Activated CD8-positive, alpha-beta T cell treated with anti-CD3 and anti-CD28 coated beads for 36 hours (primary cell): ENCODE results near the gene ECHDC1. TPM values are rescaled to one million over a fixed set of nuclear protein-coding genes. Genes with fewer than 3 reads are reported as not detected.

Experiments
- ATAC-seq: fragments of 200-7000 bp; cut with Tn5 transposase; one replicate; pipeline ENCODE4 v1.10.0; 2021; ENCODE audit warnings: mild to moderate bottlenecking, moderate library complexity
- CTCF ChIA-PET: fragments of 350-600 bp; sonication (Branson Sonifier 250); formaldehyde crosslinking; loops from one replicate; lab custom pipeline; 2021; ENCODE audit warnings: antibody characterized with exemption; lab: Charles Lee
- POLR2A ChIA-PET: fragments of 350-600 bp; sonication (Branson Sonifier 250); formaldehyde crosslinking; loops from one replicate; lab custom pipeline; 2021; ENCODE audit warnings: antibody characterized with exemption; lab: Charles Lee
- DNase-seq: peaks from one replicate; pipeline ENCODE4 v3.0.0-alpha.2; 2020
- H3K27ac Mint-ChIP-seq: one replicate; pipeline ENCODE4 v1.8.0; 2021; ENCODE audit warnings: mild to moderate bottlenecking, mixed read lengths
- H3K27me3 Mint-ChIP-seq: one replicate; pipeline ENCODE4 v1.8.0; 2021; ENCODE audit warnings: mixed read lengths
- H3K36me3 Mint-ChIP-seq: one replicate; pipeline ENCODE4 v1.8.0; 2021; ENCODE audit warnings: low read depth, mixed read lengths
- H3K4me1 Mint-ChIP-seq: one replicate; pipeline ENCODE4 v1.8.0; 2021; ENCODE audit warnings: low read depth, mixed read lengths
- H3K4me3 Mint-ChIP-seq: one replicate; pipeline ENCODE4 v1.8.0; 2021; ENCODE audit warnings: mild to moderate bottlenecking, moderate library complexity, mixed read lengths
- H3K9me3 Mint-ChIP-seq: one replicate; pipeline ENCODE4 v1.8.0; 2021; ENCODE audit warnings: mixed read lengths
- CTCF ChIP-seq: fragments of 200-600 bp; IDR thresholded peaks from one replicate; pipeline ENCODE4 v1.8.0; 2022; ENCODE audit warnings: antibody characterized with exemption, mild to moderate bottlenecking
- intact Hi-C: fragments of 100-400 bp; cut with micrococcal nuclease; formaldehyde crosslinking; loops from one replicate; pipeline ENCODE4 v1.10.0; 2022
- total RNA-seq, 2 experiments: library from RNA; stranded (reverse); gene quantifications; one replicate each; pipeline ENCODE4 v1.2.3, GENCODE V29; 2021

ECHDC1 gene
- total RNA-seq, 2 experiments from 2014 or later, result 50.2 to 51.1 TPM

DNA sequence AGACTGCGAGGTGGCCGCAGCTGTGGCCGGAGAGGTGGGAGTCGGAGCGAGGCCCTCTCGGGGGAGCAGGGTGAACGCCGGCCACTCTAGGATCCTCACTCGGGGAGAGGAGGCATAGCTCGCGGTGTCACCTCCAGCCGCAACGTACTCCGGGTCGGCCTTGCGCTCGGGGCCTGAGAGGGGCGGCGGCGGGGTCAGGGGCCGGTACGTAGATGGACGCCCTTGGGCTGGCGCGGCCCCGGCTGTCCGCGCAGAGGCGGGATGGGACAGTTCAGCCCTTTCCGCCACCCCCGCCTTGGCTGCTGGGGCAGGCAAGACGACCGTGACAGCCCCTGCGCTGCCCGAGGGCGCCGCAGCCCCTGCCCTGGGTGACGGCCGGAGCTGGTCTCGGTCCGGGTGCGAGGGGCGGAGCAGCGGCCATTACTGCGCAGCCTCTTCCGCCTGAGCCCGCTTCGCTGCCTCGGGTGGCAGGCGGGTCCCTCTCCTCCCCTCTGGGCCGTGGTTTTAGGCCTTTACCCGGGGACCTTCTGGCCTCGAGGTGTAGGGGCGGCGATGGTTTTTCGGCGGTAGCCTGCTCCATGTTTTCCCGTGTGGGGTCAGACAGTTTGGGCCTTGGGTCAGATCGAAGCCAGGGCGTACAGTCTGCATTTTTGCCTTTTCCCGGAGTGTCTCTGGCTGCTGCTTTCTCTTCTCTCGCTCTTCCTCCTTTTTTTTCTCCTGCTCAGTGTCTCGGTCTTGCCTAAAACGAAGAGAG, 76.3 kb downstream of the ECHDC1 start:
- CTCF ChIA-PET, result interaction anchor here (0.7 to 2.8 kb wide), 21 partner anchors 9 to 249 kb away, joined by 3 to 22 read pairs (median 5); partner anchors contain the start of gene ECHDC1
- no peak for TF ChIP-seq CTCF
- Mint-ChIP-seq H3K9me3 (no peaks in the 10 kb centered on the region), H3K27me3 (no peaks in the 10 kb centered on the region), H3K36me3 (peaks cover 7% of the 10 kb centered on the region), H3K27ac (peak overlapping the region; percentile 100), H3K4me1 (peaks cover 35% of the 10 kb centered on the region), H3K4me3 (peak overlapping the region; percentile 93)
- POLR2A ChIA-PET, result interaction anchor here (1.0 to 1.7 kb wide), 5 partner anchors 8 to 248 kb away, joined by 3 to 5 read pairs (median 5); no protein-coding TSS in a partner anchor
- DNase-seq (peak; percentile 64), ATAC-seq (peak; percentile 77)
- intact Hi-C loops, result no loop called here

GRCh38 chr6:127266178-127266891, 77.1 kb downstream of the ECHDC1 start, which contains the start of gene RNF146:
Gene RNF146 (plus strand): TSS chr6:127266864. CDS start chr6:127280339, 13,475 bp downstream.
- ATAC-seq, result peak; percentile 76
- H3K4me1 Mint-ChIP-seq, result peaks cover 30% of the 10 kb centered on the region
- intact Hi-C loops, result no loop called here
- H3K4me3 Mint-ChIP-seq, result peak within 1 kb of the TSS; percentile 93
- peak; percentile 73 for DNase-seq
- peak within 1 kb of the TSS; percentile 100 for H3K27ac Mint-ChIP-seq
- H3K9me3 Mint-ChIP-seq, result no peaks in the 10 kb centered on the region
- peaks cover 7% of the 10 kb centered on the region for H3K36me3 Mint-ChIP-seq
- CTCF ChIA-PET, result interaction anchor here (0.6 to 2.8 kb wide), 23 partner anchors 9 to 250 kb away, joined by 3 to 22 read pairs (median 5); partner anchors contain the start of genes ECHDC1 and KIAA0408
- peak; percentile 84 for TF ChIP-seq CTCF
- POLR2A ChIA-PET, result interaction anchor here (1.0 to 1.7 kb wide), 6 partner anchors 9 to 249 kb away, joined by 3 to 5 read pairs (median 4); no protein-coding TSS in a partner anchor
- no peaks in the 10 kb centered on the region for H3K27me3 Mint-ChIP-seq

- peaks cover 2% of the 10 kb centered on the region for H3K27me3 Mint-ChIP-seq
- TF ChIP-seq CTCF, result no peak
- H3K27ac Mint-ChIP-seq, result no peak overlapping the region
- intact Hi-C loops, result no loop called here
- DNase-seq (no peak), ATAC-seq (no peak)
- POLR2A ChIA-PET, result no interaction called here
- H3K36me3 Mint-ChIP-seq, result peaks cover 3% of the 10 kb centered on the region
- CTCF ChIA-PET, result interaction anchor here (1.2 to 1.3 kb wide), 2 partner anchors 19 to 253 kb away, joined by 4 read pairs; no protein-coding TSS in a partner anchor
- no peak overlapping the region for H3K4me3 Mint-ChIP-seq
- no peaks in the 10 kb centered on the region for H3K9me3 Mint-ChIP-seq
- peaks cover 10% of the 10 kb centered on the region for H3K4me1 Mint-ChIP-seq
Observed at GRCh38 chr6:127263481-127263880, 79.9 kb downstream of the ECHDC1 start.

- no peak overlapping the region for H3K4me3 Mint-ChIP-seq
- H3K27me3 Mint-ChIP-seq, result peaks cover 2% of the 10 kb centered on the region
- CTCF ChIA-PET, result interaction anchor here (0.6 to 1.3 kb wide), 3 partner anchors 10 to 254 kb away, joined by 3 to 4 read pairs (median 4); no protein-coding TSS in a partner anchor
- peaks cover 7% of the 10 kb centered on the region for H3K4me1 Mint-ChIP-seq
- H3K36me3 Mint-ChIP-seq, result peaks cover 2% of the 10 kb centered on the region
- no peak overlapping the region for H3K27ac Mint-ChIP-seq
- intact Hi-C loops, result no loop called here
- TF ChIP-seq CTCF, result no peak
- DNase-seq (no peak), ATAC-seq (no peak)
- POLR2A ChIA-PET, result no interaction called here
- no peaks in the 10 kb centered on the region for H3K9me3 Mint-ChIP-seq
Observed at GRCh38 chr6:127262896-127263295, 80.5 kb downstream of the ECHDC1 start.
